DND-41 (cell line): Measurements from ENCODE around the gene ADH5.
"Not testable (repeated sequence)": the region's sequence is repeated elsewhere in the genome, so short reads cannot be mapped to it uniquely, and the experiment has no call there.

ENCODE experiments used
- ATAC-seq: fragments of 200-7000 bp; cut with Tn5 transposase; 3 replicates; pipeline ENCODE4 v1.9.1; 2021; ENCODE audit warnings: low read depth; ENCODE audit not compliant: insufficient read depth
- DNase-seq: peaks from one replicate; pipeline ENCODE4 v3.0.0-alpha.2; 2020
- H2AFZ ChIP-seq: 2 replicates; pipeline ENCODE4 v1.6.0; 2012; ENCODE audit warnings: low read depth, low read length
- H3K27ac ChIP-seq: 2 replicates; pipeline ENCODE4 v1.5.1; 2012; ENCODE audit warnings: low read length, inconsistent platforms
- H3K27me3 ChIP-seq: fragments of 200-600 bp; sonication (generic); 2 replicates; pipeline ENCODE4 v1.6.0; 2012; ENCODE audit warnings: low read length, mild to moderate bottlenecking, inconsistent platforms; ENCODE audit not compliant: insufficient read depth, poor library complexity
- H3K36me3 ChIP-seq: 2 replicates; pipeline ENCODE4 v1.5.1; 2012; ENCODE audit warnings: low read length, inconsistent platforms; ENCODE audit not compliant: insufficient read depth
- H3K4me1 ChIP-seq: 2 replicates; pipeline ENCODE4 v1.5.1; 2012; ENCODE audit warnings: mild to moderate bottlenecking, low read length; ENCODE audit not compliant: insufficient read depth
- H3K4me2 ChIP-seq: 2 replicates; pipeline ENCODE4 v1.6.0; 2012; ENCODE audit warnings: mild to moderate bottlenecking, moderate library complexity, low read length, inconsistent platforms; ENCODE audit not compliant: insufficient read depth
- H3K4me3 ChIP-seq, 2 experiments: fragments of 200-600 bp in 1 of 2; shearing (Covaris generic) in 1 of 2; 2 replicates each; pipeline ENCODE4 v1.5.1; 2012 to 2016; ENCODE audit warnings: inconsistent platforms in 2 of 2, low read length in 2 of 2, mild to moderate bottlenecking in 2 of 2, low read depth in 1 of 2, moderate library complexity in 1 of 2
- H3K79me2 ChIP-seq: 2 replicates; pipeline ENCODE4 v1.6.0; 2012; ENCODE audit warnings: low read length, inconsistent platforms; ENCODE audit not compliant: insufficient read depth
- H3K9ac ChIP-seq: 2 replicates; pipeline ENCODE4 v1.6.0; 2012; ENCODE audit warnings: low read depth, mild to moderate bottlenecking, inconsistent platforms, low read length, moderate library complexity
- H3K9me3 ChIP-seq: 2 replicates; pipeline ENCODE4 v1.5.1; 2012; ENCODE audit warnings: low read length, moderate library complexity, mild to moderate bottlenecking, inconsistent platforms; ENCODE audit not compliant: insufficient read depth, severe bottlenecking
- H4K20me1 ChIP-seq: 2 replicates; pipeline ENCODE4 v1.6.0; 2012; ENCODE audit warnings: low read length; ENCODE audit not compliant: insufficient read depth
- CTCF ChIP-seq: IDR thresholded peaks from 2 replicates; pipeline ENCODE4 v1.5.1; 2012; ENCODE audit warnings: borderline replicate concordance, low read length, moderate library complexity, mild to moderate bottlenecking; ENCODE audit not compliant: poor library complexity, severe bottlenecking; ENCODE audit errors: extremely low read depth
- EZH2 ChIP-seq: IDR thresholded peaks from 3 replicates; pipeline ENCODE4 v1.6.1; 2012; ENCODE audit warnings: borderline replicate concordance, low read depth, mild to moderate bottlenecking, moderate library complexity, low read length, inconsistent platforms; ENCODE audit not compliant: severe bottlenecking

ADH5 gene

GRCh38 chr4:99088023-99088449 is 552 bp downstream of the ADH5 start:
- Histone ChIP-seq H3K9me3 (no peaks in the 10 kb centered on the region), H3K9ac (peak overlapping the region; percentile 85), H2AFZ (peak overlapping the region; percentile 78), H3K4me1 (peaks cover 33% of the 10 kb centered on the region), H3K4me3 (peak overlapping the region; percentile 59 to 86), H3K27ac (peak overlapping the region; percentile 92), H3K27me3 (no peaks in the 10 kb centered on the region), H4K20me1 (peaks cover 10% of the 10 kb centered on the region), H3K79me2 (peaks cover 63% of the 10 kb centered on the region), H3K36me3 (peaks cover 28% of the 10 kb centered on the region), H3K4me2 (peak overlapping the region; percentile 81)
- ATAC-seq (peak; percentile 47), DNase-seq (peak; percentile 47)
- no peak for TF ChIP-seq EZH2
- no peak for TF ChIP-seq CTCF

GRCh38 chr4:99084595-99084994 is 4.0 kb downstream of the ADH5 start:
- Histone ChIP-seq H3K36me3 (peaks cover 61% of the 10 kb centered on the region), H2AFZ (no peak overlapping the region), H3K9ac (no peak overlapping the region), H3K9me3 (no peaks in the 10 kb centered on the region), H3K27ac (no peak overlapping the region), H3K27me3 (no peaks in the 10 kb centered on the region), H3K4me1 (peaks cover 24% of the 10 kb centered on the region), H4K20me1 (peaks cover 10% of the 10 kb centered on the region), H3K4me3 (no peak overlapping the region), H3K79me2 (peaks cover 65% of the 10 kb centered on the region), H3K4me2 (no peak overlapping the region)
- DNase-seq (no peak), ATAC-seq (no peak)
- TF ChIP-seq EZH2 (no peak), CTCF (no peak)

GRCh38 chr4:99082192-99082591 is 6.4 kb downstream of the ADH5 start:
- peaks cover 10% of the 10 kb centered on the region for H4K20me1 ChIP-seq
- no peak overlapping the region; the same call in 1 of the 2 replicates for H3K4me2 ChIP-seq
- no peak for DNase-seq
- no peak overlapping the region for H3K9ac ChIP-seq
- peaks cover 85% of the 10 kb centered on the region for H3K36me3 ChIP-seq
- no peak overlapping the region for H2AFZ ChIP-seq
- no peak overlapping the region for H3K4me3 ChIP-seq
- no peaks in the 10 kb centered on the region for H3K9me3 ChIP-seq
- H3K27me3 ChIP-seq = no peaks in the 10 kb centered on the region
- ATAC-seq = no peak
- peaks cover 51% of the 10 kb centered on the region for H3K79me2 ChIP-seq
- no peak overlapping the region for H3K27ac ChIP-seq
- H3K4me1 ChIP-seq = peaks cover 15% of the 10 kb centered on the region
- TF ChIP-seq CTCF = no peak

- not testable (repeated sequence) for H3K9me3 ChIP-seq, H3K4me2 ChIP-seq, ATAC-seq, H3K27me3 ChIP-seq, H3K4me1 ChIP-seq, H3K9ac ChIP-seq, H3K27ac ChIP-seq, H3K4me3 ChIP-seq, H2AFZ ChIP-seq, DNase-seq
- H3K79me2 ChIP-seq = peaks cover 38% of the 10 kb centered on the region
- H3K36me3 ChIP-seq = peaks cover 98% of the 10 kb centered on the region
- peaks cover 10% of the 10 kb centered on the region for H4K20me1 ChIP-seq
Measured at GRCh38 chr4:99080869-99081268, 7.7 kb downstream of the ADH5 start.
